Nasal cavity respiratory epithelium epithelial cell of viscerocranial mucosa (primary cell): Measurements from ENCODE around the gene MMP25. TPM values are rescaled to one million over a fixed set of nuclear protein-coding genes. Genes with fewer than 3 reads are reported as not detected.

Experiments used
- total RNA-seq: library from RNA; depleted of rRNA; stranded (reverse); fragments of >200 nt; gene quantifications from 2 replicates; pipeline ENCODE4 v1.2.3, GENCODE V29; 2014

Gene MMP25
- total RNA-seq = 0.21 and 0.34 TPM in 2 replicates

GRCh38 chr16:3045758-3046640 is at the start of gene MMP25:
Gene MMP25, plus strand, starts transcription at chr16:3046561. Its CDS starts 357 bp downstream, at chr16:3046918.

GRCh38 chr16:3012828-3013420 is 33.4 kb upstream of the MMP25 start, which contains the start of gene CLDN9:
Gene CLDN9, plus strand, starts transcription at chr16:3012923. Its CDS starts 440 bp downstream, at chr16:3013363.

GRCh38 chr16:3017794-3018506 is 28.4 kb upstream of the MMP25 start, which contains the start of gene CLDN6:
Gene CLDN6, minus strand, starts transcription at chr16:3018183. Its CDS starts 2,162 bp downstream, at chr16:3016021.

GRCh38 chr16:3020247-3020603 is 26.1 kb upstream of the MMP25 start, which contains the start of gene TNFRSF12A:
Gene TNFRSF12A, plus strand, starts transcription at chr16:3020368. Its CDS starts 30 bp downstream, at chr16:3020398.

GRCh38 chr16:3023669-3024478 is 22.5 kb upstream of the MMP25 start, which contains the start of the genes HCFC1R1 and THOC6:
Gene HCFC1R1, minus strand, starts transcription at chr16:3023942. Its CDS starts 1 bp downstream, at chr16:3023941.
Gene THOC6, plus strand, starts transcription at chr16:3024035. Its CDS starts 292 bp downstream, at chr16:3024327.

GRCh38 chr16:3036726-3037315 is 9.5 kb upstream of the MMP25 start, which contains the start of gene BICDL2:
Gene BICDL2, minus strand, starts transcription at chr16:3036944. Its CDS starts 1,448 bp downstream, at chr16:3035496.

GRCh38 chr16:3065069-3065741 is 18.8 kb downstream of the MMP25 start, which contains the start of gene IL32:
Gene IL32, plus strand, starts transcription at chr16:3065640. Its CDS starts 172 bp downstream, at chr16:3065812.

GRCh38 chr16:3098459-3099394 is 52.4 kb downstream of the MMP25 start, which contains the start of gene ZSCAN10:
Gene ZSCAN10, minus strand, starts transcription at chr16:3099294. Its CDS starts 6,357 bp downstream, at chr16:3092937.

Other genes starting within 250 kb of the MMP25 start
- gene PRSS41, start 248.1 kb upstream of the MMP25 start, total RNA-seq = not detected in 2 replicates
- gene PRSS21, start 229.3 kb upstream of the MMP25 start, total RNA-seq = 3.8 and 4.6 TPM in 2 replicates
- 0.68 and 4.1 TPM in 2 replicates for gene ZG16B, start 216.3 kb upstream of the MMP25 start, total RNA-seq
- gene PRSS22, start 188.4 kb upstream of the MMP25 start, total RNA-seq = 7.5 and 54.4 TPM in 2 replicates
- gene FLYWCH2, start 163.3 kb upstream of the MMP25 start, total RNA-seq = 52.8 and 69.7 TPM in 2 replicates
- gene FLYWCH1, start 134.6 kb upstream of the MMP25 start, total RNA-seq = 84.4 and 111 TPM in 2 replicates
- gene KREMEN2, start 82.3 kb upstream of the MMP25 start, total RNA-seq = 3.8 and 10.2 TPM in 2 replicates
- 6.5 and 8.8 TPM in 2 replicates for gene PAQR4, start 77.2 kb upstream of the MMP25 start, total RNA-seq
- gene PKMYT1, start 66.1 kb upstream of the MMP25 start, total RNA-seq = 0.34 and 0.50 TPM in 2 replicates
- gene CLDN9, start 33.6 kb upstream of the MMP25 start, total RNA-seq = under 0.01 and 0.14 TPM in 2 replicates
- gene CLDN6, start 28.4 kb upstream of the MMP25 start, total RNA-seq = under 0.01 and 0.14 TPM in 2 replicates
- 279 and 421 TPM in 2 replicates for gene TNFRSF12A, start 26.2 kb upstream of the MMP25 start, total RNA-seq
- 2.4 and 9.4 TPM in 2 replicates for gene HCFC1R1, start 22.6 kb upstream of the MMP25 start, total RNA-seq
- 14.4 and 23.2 TPM in 2 replicates for gene THOC6, start 22.5 kb upstream of the MMP25 start, total RNA-seq
- gene BICDL2, start 9.6 kb upstream of the MMP25 start, total RNA-seq = 23.3 and 27.3 TPM in 2 replicates
- 1.7 and 32.1 TPM in 2 replicates for gene IL32, start 19.1 kb downstream of the MMP25 start, total RNA-seq
- gene ZSCAN10, start 52.7 kb downstream of the MMP25 start, total RNA-seq = not detected in 2 replicates
- 17.4 and 17.8 TPM in 2 replicates for gene ZNF205, start 66.0 kb downstream of the MMP25 start, total RNA-seq
- 13.7 and 22.8 TPM in 2 replicates for gene ZNF213, start 88.5 kb downstream of the MMP25 start, total RNA-seq
- 0.14 TPM in 1 of 2 replicates, not detected in the other for gene OR1F1, start 141.6 kb downstream of the MMP25 start, total RNA-seq
- 9.9 and 13.7 TPM in 2 replicates for gene ZNF200, start 188.6 kb downstream of the MMP25 start, total RNA-seq
- gene MEFV, start 210.1 kb downstream of the MMP25 start, total RNA-seq = under 0.01 and 0.07 TPM in 2 replicates
- 55.7 and 64.9 TPM in 2 replicates for gene ZNF263, start 236.9 kb downstream of the MMP25 start, total RNA-seq